Activated CD4-positive, alpha-beta T cell treated with anti-CD3 and anti-CD28 coated beads, Interleukin-2, amount 50 U/mL, for 24 hours (primary cell): Measurements from ENCODE around the gene G2E3.
"Not testable (repeated sequence)": the region's sequence is repeated elsewhere in the genome, so short reads cannot be mapped to it uniquely, and the experiment has no call there.

Experiments
- DNase-seq, 2 donors: peaks; one replicate each; pipeline ENCODE4 v3.0.0-alpha.2; 2020; ENCODE audit warnings: low read depth in 1 of 2, low spot score in 1 of 2

G2E3 gene

DNA sequence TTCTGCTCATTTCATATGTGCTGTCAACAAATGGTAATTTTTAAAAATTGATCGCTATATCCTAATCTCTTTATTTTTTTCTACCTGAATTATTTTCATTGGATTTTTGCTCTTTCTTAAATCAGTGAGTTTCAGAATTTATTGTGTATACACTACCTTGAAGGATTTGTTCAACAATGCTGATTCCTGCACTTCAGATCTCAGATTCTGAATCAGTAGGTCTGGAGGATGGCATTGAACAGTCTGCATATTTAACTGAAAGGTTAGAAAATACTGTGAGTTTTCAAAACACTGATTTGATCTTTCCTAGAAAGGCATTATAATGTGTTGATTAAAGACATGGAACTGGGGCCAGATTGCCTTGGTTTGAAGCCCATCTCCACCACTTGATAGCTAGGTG is 1.6 kb downstream of the G2E3 start:
- DNase-seq: no peak

GRCh38 chr14:30564235-30564867 is 5.4 kb downstream of the G2E3 start:
- DNase-seq: no peak

DNA sequence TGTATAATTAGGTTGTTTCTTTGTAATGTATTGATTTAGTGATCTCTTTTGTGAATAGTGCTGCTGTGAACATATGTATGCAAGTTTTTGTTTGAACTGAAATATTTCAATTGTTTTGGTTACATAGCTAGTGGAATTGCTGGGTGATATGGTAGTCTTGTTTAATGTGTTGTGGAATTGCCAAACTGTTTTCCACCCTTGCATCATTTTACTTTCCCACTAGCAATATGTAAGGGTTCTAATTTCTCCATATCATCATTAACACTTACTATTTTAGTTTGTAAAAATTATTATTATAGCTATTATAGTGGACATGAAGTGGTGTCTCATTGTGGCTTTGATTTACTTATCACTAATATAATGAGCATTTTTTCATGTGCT is 5.9 kb downstream of the G2E3 start:
- DNase-seq: no peak

DNA sequence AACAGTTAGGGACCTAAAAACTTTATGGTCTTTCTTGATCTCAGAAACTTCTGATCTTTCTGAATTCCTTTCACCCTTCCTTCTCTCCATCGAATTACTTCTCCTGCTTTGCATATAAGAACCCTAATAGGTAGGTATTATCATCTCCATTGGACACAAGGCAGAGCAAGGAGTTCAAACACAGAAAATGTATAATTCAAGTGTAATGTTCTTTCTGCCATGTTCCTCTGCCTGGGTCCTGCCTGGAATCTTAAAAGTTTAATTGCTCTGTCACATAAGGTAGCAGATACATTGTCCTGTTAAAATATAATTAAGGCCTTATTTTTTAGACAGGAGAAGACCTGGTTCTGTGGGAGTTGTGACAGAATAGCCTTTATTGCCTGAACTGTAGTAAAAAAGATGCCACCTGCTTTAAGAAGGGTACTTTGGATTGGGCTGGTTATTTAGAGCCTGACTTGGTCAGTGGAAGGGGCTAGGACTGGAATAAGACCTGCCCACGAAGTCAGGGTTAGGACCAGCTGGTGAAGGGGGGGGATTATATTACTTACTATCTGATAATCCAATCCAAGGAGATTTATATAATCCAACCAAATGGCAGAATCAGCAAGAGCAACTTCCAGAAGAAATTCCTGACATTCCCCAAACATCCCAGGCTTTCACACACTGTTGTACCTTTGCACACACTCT is 10.4 kb downstream of the G2E3 start:
- no peak for DNase-seq

DNA sequence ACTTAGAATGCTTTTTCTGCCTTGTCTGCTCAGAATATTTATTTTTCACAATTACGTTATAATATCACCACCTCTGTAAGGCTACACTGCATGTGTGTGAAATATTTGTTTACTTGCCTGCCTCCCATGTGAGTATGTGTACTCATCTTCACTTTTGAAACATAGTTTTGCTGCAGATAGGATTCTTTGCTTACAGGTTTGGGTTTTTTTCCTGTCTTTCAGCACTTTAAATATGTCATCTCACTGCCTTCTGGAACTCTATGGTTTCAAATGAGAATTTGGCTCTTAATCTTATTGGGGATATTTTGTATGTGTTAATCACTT is 10.9 kb downstream of the G2E3 start:
- no peak for DNase-seq

- no peak for DNase-seq
These were observed 13.3 kb downstream of the G2E3 start for GRCh38 chr14:30572237-30572636.

DNA sequence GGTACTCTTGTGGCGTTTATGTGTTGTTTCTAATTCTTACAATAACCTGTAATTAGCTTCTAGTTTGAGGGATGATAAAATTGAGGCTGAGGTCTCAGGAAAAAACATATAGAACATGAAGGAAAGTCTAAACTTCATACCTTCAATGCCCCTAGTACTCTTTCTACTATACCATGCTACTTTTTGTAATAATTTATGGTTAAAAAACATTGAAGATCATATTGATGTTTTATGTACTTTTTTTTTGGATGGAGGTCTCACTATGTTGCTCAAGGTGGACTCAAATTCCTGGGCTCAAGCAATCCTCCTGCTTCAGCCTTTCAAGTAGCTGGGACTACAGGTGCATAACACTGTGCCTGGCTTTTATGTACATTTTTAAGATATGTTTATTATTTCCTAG is 13.8 kb downstream of the G2E3 start:
- no peak for DNase-seq

GRCh38 chr14:30573226-30573814 is 14.4 kb downstream of the G2E3 start:
- DNase-seq: no peak

DNA sequence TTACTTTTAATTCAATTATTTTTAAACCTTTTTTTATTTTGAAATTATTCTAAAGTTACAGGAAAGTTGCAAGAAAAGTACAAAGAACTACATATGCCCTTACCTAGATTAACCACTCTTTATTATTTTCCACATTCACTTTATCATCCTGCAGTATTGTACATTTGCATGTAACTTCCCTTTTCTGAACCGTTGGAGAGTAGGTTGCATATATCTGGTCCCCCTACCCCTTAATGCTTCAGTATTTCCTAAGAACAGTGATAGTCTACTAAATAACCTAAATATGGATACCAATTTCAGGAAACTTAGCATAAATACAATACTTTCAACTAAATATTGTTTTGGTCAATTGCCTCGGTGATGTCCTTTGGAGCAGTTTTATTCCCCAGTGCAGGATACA is 15.0 kb downstream of the G2E3 start:
- no peak for DNase-seq

- DNase-seq: not testable (repeated sequence)
These were observed 15.8 kb downstream of the G2E3 start for GRCh38 chr14:30574777-30575176.

DNA sequence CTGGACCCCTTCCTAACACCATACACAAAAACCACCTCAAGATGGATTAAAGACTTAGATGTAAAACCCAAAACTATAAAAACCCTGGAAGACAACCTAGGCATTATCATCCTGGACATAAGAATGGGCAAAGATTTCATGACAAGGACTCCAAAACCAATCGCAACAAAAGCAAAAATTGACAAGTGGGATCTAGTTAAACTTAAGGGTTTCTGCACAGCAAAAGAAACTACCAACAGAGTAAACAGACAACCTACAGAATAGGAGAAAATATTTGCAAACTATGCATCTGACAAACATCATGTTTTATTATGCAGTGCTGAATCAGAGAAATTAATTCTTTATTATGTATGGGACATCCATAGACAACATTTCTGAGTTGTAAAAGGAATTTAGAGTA is 17.4 kb downstream of the G2E3 start:
- not testable (repeated sequence) for DNase-seq

DNA sequence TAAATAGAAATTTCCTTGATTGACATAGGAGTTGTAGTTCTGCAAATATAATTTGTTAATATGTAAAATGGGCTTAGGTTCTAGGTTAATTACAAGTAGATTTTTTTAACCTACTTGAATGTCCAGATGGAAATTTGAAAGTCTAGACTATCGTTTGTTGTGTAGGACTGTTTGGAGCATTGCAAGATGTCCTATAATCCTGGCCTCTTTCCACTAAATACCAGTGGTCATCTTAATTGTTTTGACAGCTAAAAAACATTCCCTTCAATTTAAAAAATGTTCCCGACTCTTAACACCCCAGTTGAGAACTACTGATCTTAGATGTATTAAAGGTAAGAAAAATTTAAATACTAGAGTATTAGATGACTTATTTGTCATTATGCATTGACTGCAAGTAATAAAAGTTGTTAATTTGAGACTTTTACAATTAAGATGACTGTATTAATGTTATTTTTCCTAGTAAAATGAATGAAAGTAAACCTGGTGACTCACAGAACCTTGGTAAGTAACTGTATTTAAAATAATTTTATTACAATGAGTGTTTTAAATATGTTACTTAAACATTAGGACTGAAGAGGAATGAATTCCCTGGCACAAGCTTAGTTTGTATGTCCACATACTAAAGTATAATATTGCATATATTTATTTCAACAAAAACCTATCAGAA is 21.8 kb downstream of the G2E3 start:
- DNase-seq: no peak

DNA sequence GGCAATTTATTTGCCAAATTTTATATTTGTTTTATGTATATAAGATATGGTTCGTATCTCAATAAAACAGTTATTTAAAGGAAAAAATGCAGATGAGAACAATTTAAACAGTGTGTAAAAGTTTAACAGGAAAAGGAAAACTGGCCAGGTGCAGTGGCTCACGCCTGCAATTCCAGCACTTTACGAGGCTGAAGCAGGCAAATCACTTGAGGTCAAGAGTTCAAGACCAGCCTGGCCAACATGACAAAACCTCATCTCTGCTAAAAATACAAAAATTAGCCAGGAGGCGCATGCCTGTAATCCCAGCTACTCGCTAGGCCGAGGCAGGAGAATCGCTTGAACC is 22.3 kb downstream of the G2E3 start:
- no peak for DNase-seq

DNA sequence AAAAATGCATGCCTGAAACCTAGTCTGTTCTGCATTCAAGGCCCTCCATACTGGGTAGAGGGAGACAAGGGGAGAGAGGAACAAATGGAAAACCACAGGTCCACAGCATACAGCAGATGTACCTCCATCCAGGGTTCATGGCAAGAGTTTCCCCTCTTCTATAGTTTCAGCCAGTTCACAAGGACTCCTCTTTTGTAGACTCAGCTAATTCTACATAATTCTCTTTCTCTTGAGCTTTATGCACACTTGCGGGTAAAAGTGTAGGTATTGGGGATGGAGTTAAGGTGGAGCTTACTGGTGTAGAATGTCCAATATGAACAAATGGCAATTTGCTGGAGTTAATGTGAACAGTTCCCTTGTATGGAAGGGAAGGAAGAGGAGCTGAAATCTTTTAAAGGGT is 23.4 kb downstream of the G2E3 start:
- no peak for DNase-seq

DNA sequence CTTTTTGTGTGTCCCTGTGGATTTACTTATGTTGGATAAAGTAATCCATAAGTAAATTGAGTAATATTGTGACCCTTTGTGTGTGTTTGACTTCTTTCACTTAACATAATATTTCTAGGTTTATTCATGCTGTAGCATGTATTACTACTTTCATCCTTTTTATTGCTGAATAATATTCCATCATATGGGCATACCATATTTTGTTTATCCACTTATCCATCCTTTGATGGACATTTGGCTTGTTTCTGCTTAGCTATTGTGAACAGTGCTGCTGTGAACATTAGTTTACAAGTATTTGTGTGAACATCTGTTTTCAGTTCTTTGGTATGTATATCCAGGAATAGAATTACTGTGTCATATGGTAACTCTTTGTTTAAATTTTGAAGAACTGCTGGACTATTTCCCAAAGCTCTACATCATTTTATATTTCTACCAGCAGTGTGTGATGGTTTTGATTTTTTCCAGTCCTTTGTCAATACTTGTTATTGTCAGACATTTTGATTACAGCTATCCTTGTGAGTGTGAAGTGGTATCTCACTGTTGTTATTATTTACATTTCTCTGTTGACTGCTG is 25.2 kb downstream of the G2E3 start:
- no peak for DNase-seq

GRCh38 chr14:30585204-30585603 is 26.2 kb downstream of the G2E3 start:
- DNase-seq: no peak

GRCh38 chr14:30587141-30587540 is 28.2 kb downstream of the G2E3 start:
- no peak for DNase-seq

DNA sequence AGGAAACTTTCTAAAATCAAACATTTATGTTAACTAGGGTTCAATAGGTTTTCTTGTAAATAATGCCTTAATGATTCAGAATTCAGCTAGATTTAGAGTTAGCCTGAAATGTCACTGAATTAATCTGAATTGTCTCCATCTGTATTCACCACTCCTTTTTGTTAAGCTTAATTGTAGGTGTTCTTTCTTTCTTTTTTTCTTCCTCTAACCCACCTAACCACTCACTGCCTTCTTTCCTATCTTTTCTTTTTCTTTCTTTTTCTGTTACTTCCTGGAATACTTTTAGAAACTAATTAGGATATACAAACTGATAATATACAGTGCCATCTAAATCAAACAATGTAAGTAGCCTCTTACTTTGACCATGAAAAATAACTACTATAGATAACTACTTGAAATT is 29.9 kb downstream of the G2E3 start:
- no peak for DNase-seq

DNA sequence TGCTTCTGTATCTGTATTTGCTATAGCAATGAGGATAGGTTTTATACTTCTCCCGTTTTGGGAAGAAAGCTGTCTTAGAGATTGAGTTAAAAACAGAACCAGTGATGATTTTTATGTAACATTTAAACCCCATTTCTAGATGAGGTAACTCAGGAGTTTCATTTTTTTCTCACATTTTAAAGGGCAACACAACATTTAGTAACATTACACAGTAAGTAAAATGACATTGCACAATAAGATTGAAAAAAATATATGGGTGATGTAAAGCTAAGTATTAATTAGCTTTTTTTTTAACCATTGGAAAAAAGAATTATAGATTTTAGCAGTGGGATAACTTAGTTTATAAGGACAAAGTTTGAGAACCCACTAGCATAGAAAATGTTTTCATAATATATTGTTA is 38.0 kb downstream of the G2E3 start:
- DNase-seq: no peak

GRCh38 chr14:30597504-30597903 is 38.5 kb downstream of the G2E3 start:
- no peak for DNase-seq

DNA sequence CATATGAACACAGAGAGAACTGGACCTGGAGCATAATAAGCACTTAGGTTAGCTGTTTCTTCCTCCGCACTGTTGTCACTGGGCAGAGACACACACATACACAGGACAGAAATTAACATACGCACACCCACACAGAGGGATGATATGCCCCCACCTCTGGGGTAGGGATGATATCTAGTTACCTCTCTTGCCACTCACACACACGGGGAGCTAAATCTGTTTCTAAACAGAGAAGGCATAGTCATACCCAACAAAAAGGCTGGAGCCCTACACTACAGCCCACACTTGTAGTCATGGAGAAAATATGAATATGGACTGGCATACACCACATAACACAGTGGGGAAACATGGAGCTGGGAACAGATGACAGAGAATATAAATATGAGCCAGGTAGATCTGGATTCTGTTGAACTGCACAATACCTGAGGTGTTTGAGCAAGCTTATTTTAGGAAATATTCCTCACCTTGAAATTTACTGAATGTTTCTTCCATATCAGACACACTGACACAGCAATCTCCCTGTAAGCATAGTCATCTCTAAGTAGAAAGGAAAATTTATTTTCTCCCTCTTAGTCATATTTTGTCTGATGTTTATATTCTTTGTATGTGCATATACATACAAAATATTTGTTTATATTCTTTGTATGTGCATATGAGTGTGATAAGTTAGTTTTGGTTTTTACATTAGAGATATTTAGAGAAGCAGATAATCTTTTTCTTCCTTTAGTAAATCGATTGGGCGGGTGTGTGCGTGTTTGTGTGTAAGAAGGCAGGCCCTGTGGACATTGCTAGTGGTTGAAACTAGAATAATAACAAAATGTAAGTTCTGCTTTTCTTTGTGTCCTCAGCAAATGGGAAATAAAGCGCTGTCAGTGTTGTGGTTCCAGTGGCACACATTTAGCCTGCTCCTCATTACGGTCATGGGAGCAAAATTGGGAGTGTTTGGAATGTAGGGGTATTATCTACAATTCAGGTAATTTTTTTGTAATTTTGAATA is 42.3 kb downstream of the G2E3 start:
- no peak for DNase-seq
